Measurements from ENCODE around the gene FBXL7. TPM values are rescaled to one million over a fixed set of nuclear protein-coding genes. Genes with fewer than 3 reads are reported as not detected.

FBXL7 gene
- 10 to 100 TPM; 14.2 to 32.1 (median 24.9) TPM for total RNA-seq

DNA sequence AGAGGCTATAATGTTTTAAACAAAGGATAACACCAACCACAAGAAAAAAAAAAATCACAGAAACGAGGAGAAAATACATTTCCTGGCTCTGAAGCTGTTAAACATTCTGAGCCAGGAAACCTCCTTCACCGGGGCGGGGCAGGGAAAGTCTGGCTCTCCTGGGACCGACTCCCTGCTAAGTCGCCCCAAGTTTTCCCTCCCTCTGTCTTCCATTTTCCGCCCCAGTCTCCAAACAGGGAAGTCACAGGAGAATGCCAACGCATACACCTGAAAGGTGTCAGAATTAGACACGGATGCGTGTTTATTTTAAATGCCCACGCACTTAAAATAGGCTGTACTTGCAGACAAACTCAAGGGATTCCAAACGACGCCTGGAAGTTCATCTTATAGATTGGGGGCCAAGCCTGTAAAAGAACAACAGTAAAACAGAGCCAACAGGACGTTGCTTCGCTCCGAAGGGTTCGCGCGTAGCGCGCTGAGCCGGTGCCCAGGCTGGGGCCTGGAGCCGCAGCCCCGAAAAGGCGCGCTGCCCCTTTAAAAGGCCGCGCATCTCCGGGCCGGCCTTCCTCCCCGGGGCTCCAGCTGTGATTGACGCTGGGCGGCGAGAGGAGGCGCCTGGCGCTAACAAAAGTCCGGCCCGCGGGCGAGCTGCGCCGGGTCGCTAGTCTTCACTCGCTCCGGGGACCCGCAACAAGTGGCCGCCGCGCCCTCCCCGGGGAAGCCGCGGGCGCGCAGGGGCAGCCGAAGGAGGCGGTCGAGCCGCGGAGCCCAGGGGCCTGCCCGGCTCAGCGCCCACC, at the start of gene FBXL7:
FBXL7 (plus strand) TSS at position 653 of the 797 bp plus-strand sequence.
- Histone ChIP-seq H3K9me3 (no peaks in the 10 kb centered on the region), H3K27me3 (no peaks in the 10 kb centered on the region), H3K4me1 (peaks cover 0 to 31% (median 4%) of the 10 kb centered on the region in 3 donors), H3K27ac (peak within 1 kb of the TSS; percentile 74 to 95 (median 92)), H3K4me3 (peak within 1 kb of the TSS; percentile 86 to 96), H3K36me3 (no peaks in the 10 kb centered on the region)
- ATAC-seq = peak; percentile 88
- TF ChIP-seq POLR2AphosphoS5 (IDR thresholded peaks at IDR 0.05) = peak; percentile 57
- peak; percentile 43 to 56 for TF ChIP-seq POLR2A (IDR thresholded peaks at IDR 0.05)
- TF ChIP-seq CTCF (IDR thresholded peaks at IDR 0.05) = peak in 3 of 4 experiments; percentile 2 to 45 (median 10)
- TF ChIP-seq EP300 (IDR thresholded peaks at IDR 0.05) = no peak
- WGBS, 2 donors (ENCODE audit: low coverage in 1 of 2) = 0 to 1% methylated on average over 9 to 16 of the region's 60 CpGs

DNA sequence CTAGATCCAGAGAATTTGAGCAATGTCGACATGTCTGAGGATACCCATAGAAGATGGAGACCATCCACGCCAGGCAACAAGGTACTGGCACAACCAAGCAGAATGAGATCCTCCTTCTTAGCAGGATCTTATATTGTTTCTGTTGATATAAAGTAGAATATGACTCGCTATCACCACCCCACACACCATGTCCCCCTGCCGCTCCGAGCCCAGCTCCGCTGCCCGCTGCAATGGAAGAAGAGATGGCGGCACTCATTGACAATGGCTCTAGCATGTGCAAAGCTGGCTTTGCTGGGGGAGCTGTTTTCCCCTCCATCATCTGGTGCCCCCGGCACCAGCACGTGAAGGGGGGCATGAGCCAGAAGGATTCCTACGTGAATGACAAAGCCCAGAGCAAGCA, 49.5 kb upstream of the FBXL7 start:
- ATAC-seq = no peak
- Histone ChIP-seq H3K36me3 (no peaks in the 10 kb centered on the region), H3K4me1 (peaks cover 0 to 8% (median 0%) of the 10 kb centered on the region in 3 donors), H3K4me3 (no peak overlapping the region), H3K9me3 (no peaks in the 10 kb centered on the region), H3K27me3 (no peaks in the 10 kb centered on the region), H3K27ac (no peak overlapping the region)
- 94 to 97% methylated on average over 6 to 8 of the region's 11 CpGs for WGBS, 2 donors (ENCODE audit: low coverage in 1 of 2)
- no peak for TF ChIP-seq POLR2AphosphoS5 (IDR thresholded peaks at IDR 0.05)

DNA sequence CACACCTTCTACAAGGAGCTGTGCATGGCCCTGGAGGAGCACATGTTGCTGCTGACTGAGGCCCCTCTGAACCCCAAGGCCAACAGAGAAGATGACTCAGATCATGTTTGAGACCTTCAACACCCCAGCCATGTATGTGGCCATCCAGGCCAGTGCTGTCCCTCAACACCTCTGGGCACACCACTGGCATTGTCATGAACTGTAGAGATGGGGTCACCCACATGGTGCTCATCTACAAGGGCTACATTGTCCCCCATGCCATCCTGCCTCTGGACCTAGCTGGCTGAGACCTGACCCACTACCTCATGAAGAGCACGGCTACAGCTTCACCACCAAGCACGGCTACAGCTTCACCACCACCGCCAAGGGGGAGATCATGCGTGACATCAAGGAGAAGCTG, 49.0 kb upstream of the FBXL7 start:
- H3K4me3 ChIP-seq = no peak overlapping the region
- WGBS, 2 donors (ENCODE audit: low coverage in 1 of 2) = 100% methylated on average over 2 of the region's 4 CpGs; no CpG with 5 or more reads in 1 of the 2 donors
- H3K4me1 ChIP-seq = peaks cover 0 to 8% (median 0%) of the 10 kb centered on the region in 3 donors
- ATAC-seq = no peak
- TF ChIP-seq EP300 (IDR thresholded peaks at IDR 0.05) = no peak
- TF ChIP-seq POLR2AphosphoS5 (IDR thresholded peaks at IDR 0.05) = no peak
- no peak for TF ChIP-seq CTCF (IDR thresholded peaks at IDR 0.05)
- H3K36me3 ChIP-seq = no peaks in the 10 kb centered on the region
- H3K27ac ChIP-seq = no peak overlapping the region
- no peaks in the 10 kb centered on the region for H3K9me3 ChIP-seq
- no peaks in the 10 kb centered on the region for H3K27me3 ChIP-seq

GRCh38 chr5:15452030-15452429, 48.0 kb upstream of the FBXL7 start:
- no peaks in the 10 kb centered on the region for H3K36me3 ChIP-seq
- no peaks in the 10 kb centered on the region for H3K9me3 ChIP-seq
- no peak overlapping the region for H3K27ac ChIP-seq
- ATAC-seq = no peak
- H3K27me3 ChIP-seq = no peaks in the 10 kb centered on the region
- 43 to 78% methylated on average over 1 of the region's 1 CpG for WGBS, 2 donors (ENCODE audit: low coverage in 1 of 2)
- no peak overlapping the region for H3K4me3 ChIP-seq
- peaks cover 0 to 8% (median 0%) of the 10 kb centered on the region in 3 donors for H3K4me1 ChIP-seq
- TF ChIP-seq POLR2AphosphoS5 (IDR thresholded peaks at IDR 0.05) (peak; percentile 63), CTCF (IDR thresholded peaks at IDR 0.05) (no peak), POLR2A (IDR thresholded peaks at IDR 0.05) (no peak), EP300 (IDR thresholded peaks at IDR 0.05) (no peak)

- H3K4me1 ChIP-seq = peaks cover 0 to 8% (median 0%) of the 10 kb centered on the region in 3 donors
- no peaks in the 10 kb centered on the region for H3K9me3 ChIP-seq
- no peak overlapping the region for H3K27ac ChIP-seq
- TF ChIP-seq EP300 (IDR thresholded peaks at IDR 0.05) (no peak), POLR2A (IDR thresholded peaks at IDR 0.05) (no peak), CTCF (IDR thresholded peaks at IDR 0.05) (no peak), POLR2AphosphoS5 (IDR thresholded peaks at IDR 0.05) (no peak)
- no peak for ATAC-seq
- no peaks in the 10 kb centered on the region for H3K36me3 ChIP-seq
- no peaks in the 10 kb centered on the region for H3K27me3 ChIP-seq
- 29 to 50% methylated on average over 1 of the region's 1 CpG for WGBS, 2 donors (ENCODE audit: low coverage in 1 of 2)
- no peak overlapping the region for H3K4me3 ChIP-seq
These were observed 47.2 kb upstream of the FBXL7 start for GRCh38 chr5:15452781-15453180.
